ENCODE results near the gene NOMO2.
"Not testable (repeated sequence)": the region's sequence is repeated elsewhere in the genome, so short reads cannot be mapped to it uniquely, and the experiment has no call there.

DNA sequence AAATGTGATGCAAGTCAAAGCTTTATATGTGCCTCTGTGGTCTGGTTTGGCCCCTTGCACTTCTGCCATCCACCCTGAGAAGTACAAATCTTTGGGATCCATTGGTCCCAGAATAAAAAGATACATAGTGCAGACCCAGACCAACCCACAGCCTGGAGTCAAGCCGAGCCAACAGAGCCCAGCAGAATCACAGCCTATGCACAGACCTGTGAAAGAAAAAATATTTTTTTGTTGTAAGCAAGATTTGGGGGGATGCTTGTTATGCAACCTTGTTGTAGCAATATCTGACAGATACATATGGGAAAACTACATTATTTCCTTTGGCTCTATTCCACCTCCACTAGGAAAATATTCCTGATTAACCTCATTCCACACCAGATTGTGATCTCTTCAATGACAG lies 36.7 kb upstream of the NOMO2 start:
- TF ChIP-seq EZH2 (IDR thresholded peaks at IDR 0.05; ENCODE audit: low read length) = not testable (repeated sequence)
- TF ChIP-seq, protein P1, sequence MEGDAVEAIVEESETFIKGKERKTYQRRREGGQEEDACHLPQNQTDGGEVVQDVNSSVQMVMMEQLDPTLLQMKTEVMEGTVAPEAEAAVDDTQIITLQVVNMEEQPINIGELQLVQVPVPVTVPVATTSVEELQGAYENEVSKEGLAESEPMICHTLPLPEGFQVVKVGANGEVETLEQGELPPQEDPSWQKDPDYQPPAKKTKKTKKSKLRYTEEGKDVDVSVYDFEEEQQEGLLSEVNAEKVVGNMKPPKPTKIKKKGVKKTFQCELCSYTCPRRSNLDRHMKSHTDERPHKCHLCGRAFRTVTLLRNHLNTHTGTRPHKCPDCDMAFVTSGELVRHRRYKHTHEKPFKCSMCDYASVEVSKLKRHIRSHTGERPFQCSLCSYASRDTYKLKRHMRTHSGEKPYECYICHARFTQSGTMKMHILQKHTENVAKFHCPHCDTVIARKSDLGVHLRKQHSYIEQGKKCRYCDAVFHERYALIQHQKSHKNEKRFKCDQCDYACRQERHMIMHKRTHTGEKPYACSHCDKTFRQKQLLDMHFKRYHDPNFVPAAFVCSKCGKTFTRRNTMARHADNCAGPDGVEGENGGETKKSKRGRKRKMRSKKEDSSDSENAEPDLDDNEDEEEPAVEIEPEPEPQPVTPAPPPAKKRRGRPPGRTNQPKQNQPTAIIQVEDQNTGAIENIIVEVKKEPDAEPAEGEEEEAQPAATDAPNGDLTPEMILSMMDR (optimal IDR thresholded peaks at IDR 0.05 in 1 of 3, IDR thresholded peaks at IDR 0.05 in 1 of 3, conservative IDR thresholded peaks at IDR 0.05 in 1 of 3; ENCODE audit: extremely low read depth in 1 of 3, insufficient read depth in 2 of 3, low read length in 3 of 3) = not testable (repeated sequence)
